GM19238 (cell line): ENCODE data around the gene ZNF473.
"Not testable (repeated sequence)": the region's sequence is repeated elsewhere in the genome, so short reads cannot be mapped to it uniquely, and the experiment has no call there.

Source experiments
- DNase-seq: peaks from one replicate; pipeline ENCODE4 v3.0.0; 2011; ENCODE audit warnings: low spot score; ENCODE audit not compliant: insufficient read length

ZNF473 gene

GRCh38 chr19:50097884-50098283 lies 72.1 kb downstream of the ZNF473 start:
- DNase-seq, result not testable (repeated sequence)

- not testable (repeated sequence) for DNase-seq
These were observed 73.1 kb downstream of the ZNF473 start for GRCh38 chr19:50098892-50099291.

- DNase-seq, result not testable (repeated sequence)
These were observed 73.9 kb downstream of the ZNF473 start for GRCh38 chr19:50099696-50100095.

- DNase-seq, result not testable (repeated sequence)
These were observed 75.1 kb downstream of the ZNF473 start for GRCh38 chr19:50100946-50101345.
